A673 (cell line): ENCODE data around the gene USP19.

ENCODE experiments used
- EZH2 ChIP-seq: fragments of 200-600 bp; sonication (generic); IDR thresholded peaks from 2 replicates; pipeline ENCODE4 v1.6.1; 2017; ENCODE audit warnings: borderline replicate concordance, low read depth, mild to moderate bottlenecking, mixed read lengths, antibody characterized with exemption, low read length; ENCODE audit not compliant: poor library complexity, severe bottlenecking
- TF ChIP-seq, protein P1 (sequence below): fragments of 300-800, 200-600 bp; sonication (generic); conservative IDR thresholded peaks from 2 replicates; pipeline ENCODE4 v1.5.1; 2017; ENCODE audit warnings: low read depth, mild to moderate bottlenecking, antibody characterized with exemption, low read length, moderate library complexity, mixed read lengths

DNA sequence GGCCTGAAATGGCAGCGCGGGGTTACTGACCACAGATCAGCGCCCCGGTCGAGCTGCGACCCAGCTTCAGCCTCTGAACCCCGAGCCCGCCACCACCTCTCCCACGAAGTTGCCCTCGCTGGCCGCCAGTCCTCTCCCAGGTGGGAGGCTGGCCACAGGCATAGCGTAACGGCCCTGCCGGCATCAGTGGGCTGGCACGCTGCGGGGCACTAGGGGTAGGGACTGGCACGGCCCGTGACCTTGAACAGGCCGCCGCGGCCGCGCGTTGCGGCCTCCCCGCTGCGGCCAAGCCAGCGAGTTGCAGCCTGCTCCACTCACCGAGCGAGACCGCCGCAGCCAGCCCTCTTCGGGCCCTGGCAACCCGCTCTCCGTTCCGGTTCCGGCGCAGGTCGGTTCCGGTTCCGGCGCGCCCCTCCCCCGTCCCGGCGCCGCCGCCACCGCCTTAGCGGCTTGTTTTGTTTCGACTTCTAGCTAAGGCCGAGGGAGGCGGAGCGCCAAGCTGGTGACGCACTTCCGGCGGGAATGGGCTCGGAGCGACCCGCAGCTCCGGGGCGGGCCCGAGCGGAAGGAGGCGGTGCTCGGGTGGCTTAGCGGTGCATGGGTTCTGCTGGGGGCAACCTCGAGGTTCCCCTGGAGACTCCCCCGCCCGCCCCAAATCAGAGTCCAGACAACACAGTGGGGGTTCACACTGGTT lies at the start of gene USP19:
- TF ChIP-seq EZH2 = no peak
- TF ChIP-seq, protein P1, sequence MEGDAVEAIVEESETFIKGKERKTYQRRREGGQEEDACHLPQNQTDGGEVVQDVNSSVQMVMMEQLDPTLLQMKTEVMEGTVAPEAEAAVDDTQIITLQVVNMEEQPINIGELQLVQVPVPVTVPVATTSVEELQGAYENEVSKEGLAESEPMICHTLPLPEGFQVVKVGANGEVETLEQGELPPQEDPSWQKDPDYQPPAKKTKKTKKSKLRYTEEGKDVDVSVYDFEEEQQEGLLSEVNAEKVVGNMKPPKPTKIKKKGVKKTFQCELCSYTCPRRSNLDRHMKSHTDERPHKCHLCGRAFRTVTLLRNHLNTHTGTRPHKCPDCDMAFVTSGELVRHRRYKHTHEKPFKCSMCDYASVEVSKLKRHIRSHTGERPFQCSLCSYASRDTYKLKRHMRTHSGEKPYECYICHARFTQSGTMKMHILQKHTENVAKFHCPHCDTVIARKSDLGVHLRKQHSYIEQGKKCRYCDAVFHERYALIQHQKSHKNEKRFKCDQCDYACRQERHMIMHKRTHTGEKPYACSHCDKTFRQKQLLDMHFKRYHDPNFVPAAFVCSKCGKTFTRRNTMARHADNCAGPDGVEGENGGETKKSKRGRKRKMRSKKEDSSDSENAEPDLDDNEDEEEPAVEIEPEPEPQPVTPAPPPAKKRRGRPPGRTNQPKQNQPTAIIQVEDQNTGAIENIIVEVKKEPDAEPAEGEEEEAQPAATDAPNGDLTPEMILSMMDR = no peak
